HepG2 (cell line): ENCODE data around the gene ARIH2. TPM values are rescaled to one million over a fixed set of nuclear protein-coding genes. Genes with fewer than 3 reads are reported as not detected.

Experiments used
- CCDC6 ChIP-seq: sonication (generic); formaldehyde crosslinking; IDR thresholded peaks from 2 replicates; pipeline ENCODE4 v1.8.1; 2022; ENCODE audit warnings: mild to moderate bottlenecking, missing genetic modification reagents, moderate library complexity
- CENPX ChIP-seq: sonication (generic); formaldehyde crosslinking; IDR thresholded peaks from 2 replicates; pipeline ENCODE4 v1.9.0; 2021; ENCODE audit warnings: mild to moderate bottlenecking, missing genetic modification reagents, moderate library complexity
- EED ChIP-seq: sonication (generic); formaldehyde crosslinking; IDR thresholded peaks from 2 replicates; pipeline ENCODE4 v1.5.0; 2020; ENCODE audit warnings: mild to moderate bottlenecking, missing genetic modification reagents
- ELF3 ChIP-seq: IDR thresholded peaks from 2 replicates; pipeline ENCODE4 v1.6.1; 2016; ENCODE audit warnings: missing genetic modification reagents, missing compliant biosample characterization
- NFKBIZ ChIP-seq: IDR thresholded peaks from 2 replicates; pipeline ENCODE4 v1.6.1; 2018; ENCODE audit warnings: missing genetic modification reagents, missing compliant biosample characterization
- NR3C1 ChIP-seq: sonication (generic); formaldehyde crosslinking; IDR thresholded peaks from 2 replicates; pipeline ENCODE4 v1.4.0; 2020; ENCODE audit warnings: missing genetic modification reagents
- RARA ChIP-seq: IDR thresholded peaks from 2 replicates; pipeline ENCODE4 v1.6.1; 2016; ENCODE audit warnings: missing genetic modification reagents, missing compliant biosample characterization
- RARG ChIP-seq: sonication (generic); formaldehyde crosslinking; IDR thresholded peaks from 2 replicates; pipeline ENCODE4 v1.4.0; 2020; ENCODE audit warnings: low read depth, mild to moderate bottlenecking, missing genetic modification reagents
- SRY ChIP-seq: sonication (generic); formaldehyde crosslinking; IDR thresholded peaks from 2 replicates; pipeline ENCODE4 v1.8.0; 2022; ENCODE audit warnings: mild to moderate bottlenecking, missing genetic modification reagents
- ZNF567 ChIP-seq: sonication (generic); formaldehyde crosslinking; IDR thresholded peaks from 2 replicates; pipeline ENCODE4 v1.8.1; 2023; ENCODE audit warnings: mild to moderate bottlenecking, missing genetic modification reagents, borderline replicate concordance
- ZNF652 ChIP-seq: IDR thresholded peaks from 2 replicates; pipeline ENCODE4 v1.6.1; 2016; ENCODE audit warnings: low read depth, borderline replicate concordance
- ZNF672 ChIP-seq: sonication (generic); formaldehyde crosslinking; IDR thresholded peaks from 2 replicates; pipeline ENCODE4 v1.8.1; 2022; ENCODE audit warnings: missing genetic modification reagents
- ZNF777 ChIP-seq: sonication (generic); formaldehyde crosslinking; IDR thresholded peaks from 2 replicates; pipeline ENCODE4 v1.4.0; 2020; ENCODE audit warnings: missing genetic modification reagents
- ZSCAN25 ChIP-seq: sonication (generic); formaldehyde crosslinking; IDR thresholded peaks from 2 replicates; pipeline ENCODE4 v1.8.0; 2022; ENCODE audit warnings: mild to moderate bottlenecking, missing genetic modification reagents
- polyA plus RNA-seq, 8 experiments: library from polyadenylated mRNA; depleted of rRNA in 3 of 8; stranded (reverse) in 7 of 8; unstranded in 1 of 8; fragments of >200 nt; fragmentation: Illumina TruSeq in 4 of 8; extraction: Trizol in 4 of 8; gene quantifications; 2 replicates each; pipeline versions ENCODE4 v1.2.1 to v1.2.3, GENCODE V29; 2011 to 2016; ENCODE audit warnings: low read depth in 4 of 8, missing spikeins in 1 of 8, mixed read lengths in 1 of 8; ENCODE audit not compliant: insufficient read depth in 1 of 8
- total RNA-seq, 5 experiments: library from RNA; depleted of rRNA; stranded (reverse); fragments of >200 nt; fragmentation: Illumina TruSeq; extraction: Trizol; gene quantifications; 2 replicates each; pipeline ENCODE4 v1.2.3, GENCODE V29; 2016; ENCODE audit warnings: low read depth in 1 of 5
- TF ChIP-seq, protein P1 (sequence below): sonication (generic); formaldehyde crosslinking; conservative IDR thresholded peaks from 2 replicates; pipeline ENCODE4 v1.4.0; 2020; ENCODE audit warnings: mild to moderate bottlenecking, missing genetic modification reagents, moderate library complexity
- TF ChIP-seq, protein P2 (sequence below): sonication (generic); formaldehyde crosslinking; IDR thresholded peaks from 2 replicates; pipeline ENCODE4 v1.4.0; 2020; ENCODE audit warnings: missing genetic modification reagents, mild to moderate bottlenecking, borderline replicate concordance
- TF ChIP-seq, protein P3 (sequence below): sonication (generic); formaldehyde crosslinking; IDR thresholded peaks from 2 replicates; pipeline ENCODE4 v1.4.0; 2020; ENCODE audit warnings: missing genetic modification reagents
- TF ChIP-seq, protein P4 (sequence below): sonication (generic); formaldehyde crosslinking; conservative IDR thresholded peaks from 2 replicates; pipeline ENCODE4 v1.8.0; 2022; ENCODE audit warnings: missing genetic modification reagents
- TF ChIP-seq, protein P5 (sequence below): sonication (generic); formaldehyde crosslinking; IDR thresholded peaks from 2 replicates; pipeline ENCODE4 v1.8.1; 2023; ENCODE audit warnings: mild to moderate bottlenecking, moderate library complexity, missing genetic modification reagents

Gene ARIH2
- total and polyA plus RNA-seq, 2 of the 13 experiments (the other 11 are each of a cell fraction or from before 2014, with no cell fraction given) = 64.8 to 83.3 TPM

DNA sequence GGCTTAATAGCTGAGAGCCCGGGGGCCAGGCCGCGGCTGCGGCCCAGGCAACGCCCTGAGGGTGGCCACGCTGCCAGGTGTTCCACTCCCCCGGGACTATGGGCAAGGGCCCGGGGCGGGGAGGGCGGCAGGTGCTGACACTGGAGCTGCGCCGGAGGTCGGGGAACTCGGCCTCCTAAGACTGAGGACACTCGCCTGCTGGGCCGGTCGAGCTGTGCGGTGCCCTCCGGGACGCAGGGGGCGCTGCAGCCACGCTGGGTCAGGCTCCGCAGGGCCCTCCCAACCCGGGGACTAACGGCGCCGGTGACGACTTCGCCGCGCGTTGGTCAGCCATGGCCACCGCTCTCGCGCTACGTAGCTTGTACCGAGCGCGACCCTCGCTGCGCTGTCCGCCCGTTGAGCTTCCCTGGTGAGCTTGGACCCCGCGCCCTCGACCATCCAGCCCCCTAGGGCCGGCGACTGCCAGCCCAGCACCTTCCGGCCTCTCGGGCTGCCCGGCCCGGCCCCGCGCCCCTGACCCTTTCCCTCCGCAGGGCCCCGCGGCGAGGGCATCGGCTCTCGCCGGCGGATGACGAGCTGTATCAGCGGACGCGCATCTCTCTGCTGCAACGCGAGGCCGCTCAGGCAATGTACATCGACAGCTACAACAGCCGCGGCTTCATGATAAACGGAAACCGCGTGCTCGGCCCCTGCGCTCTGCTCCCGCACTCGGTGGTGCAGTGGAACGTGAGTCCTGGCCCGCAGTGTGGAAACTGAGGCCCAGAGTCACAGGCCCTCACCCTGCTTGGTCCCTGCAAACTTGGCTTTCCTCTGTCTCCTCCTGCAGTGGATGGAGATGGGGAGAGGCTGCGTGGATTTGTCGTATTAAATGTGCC lies 103.4 kb downstream of the ARIH2 start, which contains the start of gene NDUFAF3 (continued):
- TF ChIP-seq, protein P1, sequence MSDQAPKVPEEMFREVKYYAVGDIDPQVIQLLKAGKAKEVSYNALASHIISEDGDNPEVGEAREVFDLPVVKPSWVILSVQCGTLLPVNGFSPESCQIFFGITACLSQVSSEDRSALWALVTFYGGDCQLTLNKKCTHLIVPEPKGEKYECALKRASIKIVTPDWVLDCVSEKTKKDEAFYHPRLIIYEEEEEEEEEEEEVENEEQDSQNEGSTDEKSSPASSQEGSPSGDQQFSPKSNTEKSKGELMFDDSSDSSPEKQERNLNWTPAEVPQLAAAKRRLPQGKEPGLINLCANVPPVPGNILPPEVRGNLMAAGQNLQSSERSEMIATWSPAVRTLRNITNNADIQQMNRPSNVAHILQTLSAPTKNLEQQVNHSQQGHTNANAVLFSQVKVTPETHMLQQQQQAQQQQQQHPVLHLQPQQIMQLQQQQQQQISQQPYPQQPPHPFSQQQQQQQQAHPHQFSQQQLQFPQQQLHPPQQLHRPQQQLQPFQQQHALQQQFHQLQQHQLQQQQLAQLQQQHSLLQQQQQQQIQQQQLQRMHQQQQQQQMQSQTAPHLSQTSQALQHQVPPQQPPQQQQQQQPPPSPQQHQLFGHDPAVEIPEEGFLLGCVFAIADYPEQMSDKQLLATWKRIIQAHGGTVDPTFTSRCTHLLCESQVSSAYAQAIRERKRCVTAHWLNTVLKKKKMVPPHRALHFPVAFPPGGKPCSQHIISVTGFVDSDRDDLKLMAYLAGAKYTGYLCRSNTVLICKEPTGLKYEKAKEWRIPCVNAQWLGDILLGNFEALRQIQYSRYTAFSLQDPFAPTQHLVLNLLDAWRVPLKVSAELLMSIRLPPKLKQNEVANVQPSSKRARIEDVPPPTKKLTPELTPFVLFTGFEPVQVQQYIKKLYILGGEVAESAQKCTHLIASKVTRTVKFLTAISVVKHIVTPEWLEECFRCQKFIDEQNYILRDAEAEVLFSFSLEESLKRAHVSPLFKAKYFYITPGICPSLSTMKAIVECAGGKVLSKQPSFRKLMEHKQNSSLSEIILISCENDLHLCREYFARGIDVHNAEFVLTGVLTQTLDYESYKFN (CRISPR knock-in tag) = no peak; the same call in 1 of the 2 replicates
- TF ChIP-seq, protein P2, sequence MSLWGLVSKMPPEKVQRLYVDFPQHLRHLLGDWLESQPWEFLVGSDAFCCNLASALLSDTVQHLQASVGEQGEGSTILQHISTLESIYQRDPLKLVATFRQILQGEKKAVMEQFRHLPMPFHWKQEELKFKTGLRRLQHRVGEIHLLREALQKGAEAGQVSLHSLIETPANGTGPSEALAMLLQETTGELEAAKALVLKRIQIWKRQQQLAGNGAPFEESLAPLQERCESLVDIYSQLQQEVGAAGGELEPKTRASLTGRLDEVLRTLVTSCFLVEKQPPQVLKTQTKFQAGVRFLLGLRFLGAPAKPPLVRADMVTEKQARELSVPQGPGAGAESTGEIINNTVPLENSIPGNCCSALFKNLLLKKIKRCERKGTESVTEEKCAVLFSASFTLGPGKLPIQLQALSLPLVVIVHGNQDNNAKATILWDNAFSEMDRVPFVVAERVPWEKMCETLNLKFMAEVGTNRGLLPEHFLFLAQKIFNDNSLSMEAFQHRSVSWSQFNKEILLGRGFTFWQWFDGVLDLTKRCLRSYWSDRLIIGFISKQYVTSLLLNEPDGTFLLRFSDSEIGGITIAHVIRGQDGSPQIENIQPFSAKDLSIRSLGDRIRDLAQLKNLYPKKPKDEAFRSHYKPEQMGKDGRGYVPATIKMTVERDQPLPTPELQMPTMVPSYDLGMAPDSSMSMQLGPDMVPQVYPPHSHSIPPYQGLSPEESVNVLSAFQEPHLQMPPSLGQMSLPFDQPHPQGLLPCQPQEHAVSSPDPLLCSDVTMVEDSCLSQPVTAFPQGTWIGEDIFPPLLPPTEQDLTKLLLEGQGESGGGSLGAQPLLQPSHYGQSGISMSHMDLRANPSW = peak; percentile 69; the same call in 1 of the 2 replicates
- TF ChIP-seq, protein P3, sequence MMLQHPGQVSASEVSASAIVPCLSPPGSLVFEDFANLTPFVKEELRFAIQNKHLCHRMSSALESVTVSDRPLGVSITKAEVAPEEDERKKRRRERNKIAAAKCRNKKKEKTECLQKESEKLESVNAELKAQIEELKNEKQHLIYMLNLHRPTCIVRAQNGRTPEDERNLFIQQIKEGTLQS (CRISPR knock-in tag) = 0 out of 2 replicates have a peak, but pooled peaks have one; percentile 18
- TF ChIP-seq CENPX (CRISPR knock-in tag) = no peak
- TF ChIP-seq EED = peak; percentile 76
- 0 out of 2 replicates have a peak, but pooled peaks have one; percentile 10 for TF ChIP-seq CCDC6
- 0 out of 2 replicates have a peak, but pooled peaks have one; percentile 5 for TF ChIP-seq RARG (CRISPR knock-in tag)
- no peak for TF ChIP-seq ZNF652 (CRISPR knock-in tag)
- TF ChIP-seq, protein P4, sequence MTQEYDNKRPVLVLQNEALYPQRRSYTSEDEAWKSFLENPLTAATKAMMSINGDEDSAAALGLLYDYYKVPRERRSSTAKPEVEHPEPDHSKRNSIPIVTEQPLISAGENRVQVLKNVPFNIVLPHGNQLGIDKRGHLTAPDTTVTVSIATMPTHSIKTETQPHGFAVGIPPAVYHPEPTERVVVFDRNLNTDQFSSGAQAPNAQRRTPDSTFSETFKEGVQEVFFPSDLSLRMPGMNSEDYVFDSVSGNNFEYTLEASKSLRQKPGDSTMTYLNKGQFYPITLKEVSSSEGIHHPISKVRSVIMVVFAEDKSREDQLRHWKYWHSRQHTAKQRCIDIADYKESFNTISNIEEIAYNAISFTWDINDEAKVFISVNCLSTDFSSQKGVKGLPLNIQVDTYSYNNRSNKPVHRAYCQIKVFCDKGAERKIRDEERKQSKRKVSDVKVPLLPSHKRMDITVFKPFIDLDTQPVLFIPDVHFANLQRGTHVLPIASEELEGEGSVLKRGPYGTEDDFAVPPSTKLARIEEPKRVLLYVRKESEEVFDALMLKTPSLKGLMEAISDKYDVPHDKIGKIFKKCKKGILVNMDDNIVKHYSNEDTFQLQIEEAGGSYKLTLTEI (CRISPR knock-in tag) = no peak
- no peak; the same call in 1 of the 2 replicates for TF ChIP-seq ELF3 (CRISPR knock-in tag)
- TF ChIP-seq ZNF567 (CRISPR knock-in tag) = peak; percentile 30; the same call in 1 of the 2 replicates
- TF ChIP-seq, protein P5, sequence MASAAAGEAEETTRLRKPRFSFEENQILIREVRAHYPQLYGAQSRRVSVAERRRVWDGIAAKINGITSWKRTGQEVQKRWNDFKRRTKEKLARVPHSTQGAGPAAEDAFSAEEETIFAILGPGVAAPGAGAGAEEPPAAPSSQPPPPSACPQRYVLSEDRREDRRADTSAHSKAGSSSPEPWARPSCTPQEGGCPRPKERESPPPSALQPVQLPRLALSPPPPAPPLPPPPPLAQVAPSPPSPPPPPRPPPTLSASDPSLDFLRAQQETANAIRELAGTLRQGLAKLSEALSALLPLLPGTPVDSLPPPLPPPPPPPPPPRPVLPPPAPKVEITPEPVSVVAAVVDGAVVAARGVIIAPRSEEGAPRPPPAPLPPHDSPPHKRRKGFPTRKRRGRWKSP (CRISPR knock-in tag) = peak; percentile 64
- no peak; the same call in 1 of the 2 replicates for TF ChIP-seq NFKBIZ (CRISPR knock-in tag)
- no peak for TF ChIP-seq ZNF672 (CRISPR knock-in tag)
- TF ChIP-seq SRY (CRISPR knock-in tag) = peak; percentile 82
- TF ChIP-seq ZNF777 (CRISPR knock-in tag) = peak; percentile 48; the same call in 1 of the 2 replicates
- no peak for TF ChIP-seq NR3C1 (CRISPR knock-in tag)
- TF ChIP-seq RARA (CRISPR knock-in tag) = peak; percentile 52; the same call in 1 of the 2 replicates
- no peak for TF ChIP-seq ZSCAN25 (CRISPR knock-in tag)
